Nephron (organoid): Measurements from ENCODE around the gene MYO7B.

Experiments
- H3K27ac Mint-ChIP-seq, 3 experiments: 2 replicates each; pipeline ENCODE4 v1.8.0; 2020; ENCODE audit warnings: mixed read lengths in 3 of 3, mild to moderate bottlenecking in 2 of 3, moderate library complexity in 1 of 3
- H3K27me3 Mint-ChIP-seq: 2 replicates; pipeline ENCODE4 v1.8.0; 2021; ENCODE audit warnings: low read depth, mild to moderate bottlenecking, moderate library complexity, mixed read lengths
- H3K36me3 Mint-ChIP-seq: 2 replicates; pipeline ENCODE4 v1.8.0; 2020; ENCODE audit warnings: low read depth, mixed read lengths
- H3K4me1 Mint-ChIP-seq: 2 replicates; pipeline ENCODE4 v1.8.0; 2020; ENCODE audit warnings: mixed read lengths
- H3K4me3 Mint-ChIP-seq, 3 experiments: 2 replicates each; pipeline ENCODE4 v1.8.0; 2020; ENCODE audit warnings: mild to moderate bottlenecking in 3 of 3, mixed read lengths in 3 of 3, moderate library complexity in 2 of 3
- H3K9me3 Mint-ChIP-seq: 2 replicates; pipeline ENCODE4 v1.8.0; 2020; ENCODE audit warnings: mixed read lengths
- TF ChIP-seq, protein P1 (sequence below), 3 experiments: fragments of 200-600 bp; sonication (generic); IDR thresholded peaks; one replicate each; pipeline ENCODE4 v1.5.0; 2021; ENCODE audit warnings: antibody characterized with exemption in 3 of 3; ENCODE audit not compliant: unreplicated experiment in 3 of 3

Gene MYO7B

GRCh38 chr2:127658146-127658545 is 122.7 kb downstream of the MYO7B start:
- Mint-ChIP-seq H3K4me1 (peaks cover 8% of the 10 kb centered on the region), H3K9me3 (no peaks in the 10 kb centered on the region), H3K27me3 (peaks cover 33% of the 10 kb centered on the region), H3K36me3 (no peaks in the 10 kb centered on the region), H3K4me3 (no peak overlapping the region), H3K27ac (no peak overlapping the region)
- TF ChIP-seq, protein P1, sequence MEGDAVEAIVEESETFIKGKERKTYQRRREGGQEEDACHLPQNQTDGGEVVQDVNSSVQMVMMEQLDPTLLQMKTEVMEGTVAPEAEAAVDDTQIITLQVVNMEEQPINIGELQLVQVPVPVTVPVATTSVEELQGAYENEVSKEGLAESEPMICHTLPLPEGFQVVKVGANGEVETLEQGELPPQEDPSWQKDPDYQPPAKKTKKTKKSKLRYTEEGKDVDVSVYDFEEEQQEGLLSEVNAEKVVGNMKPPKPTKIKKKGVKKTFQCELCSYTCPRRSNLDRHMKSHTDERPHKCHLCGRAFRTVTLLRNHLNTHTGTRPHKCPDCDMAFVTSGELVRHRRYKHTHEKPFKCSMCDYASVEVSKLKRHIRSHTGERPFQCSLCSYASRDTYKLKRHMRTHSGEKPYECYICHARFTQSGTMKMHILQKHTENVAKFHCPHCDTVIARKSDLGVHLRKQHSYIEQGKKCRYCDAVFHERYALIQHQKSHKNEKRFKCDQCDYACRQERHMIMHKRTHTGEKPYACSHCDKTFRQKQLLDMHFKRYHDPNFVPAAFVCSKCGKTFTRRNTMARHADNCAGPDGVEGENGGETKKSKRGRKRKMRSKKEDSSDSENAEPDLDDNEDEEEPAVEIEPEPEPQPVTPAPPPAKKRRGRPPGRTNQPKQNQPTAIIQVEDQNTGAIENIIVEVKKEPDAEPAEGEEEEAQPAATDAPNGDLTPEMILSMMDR (IDR thresholded peaks at IDR 0.05; ENCODE audit: unreplicated experiment in 3 of 3) = no peak

- TF ChIP-seq, protein P1 (IDR thresholded peaks at IDR 0.05; ENCODE audit: unreplicated experiment in 3 of 3) = no peak
- Mint-ChIP-seq H3K36me3 (no peaks in the 10 kb centered on the region), H3K4me3 (no peak overlapping the region), H3K4me1 (peaks cover 8% of the 10 kb centered on the region), H3K27me3 (peaks cover 40% of the 10 kb centered on the region), H3K27ac (no peak overlapping the region), H3K9me3 (no peaks in the 10 kb centered on the region)
These were observed 123.3 kb downstream of the MYO7B start for GRCh38 chr2:127658641-127659407.

DNA sequence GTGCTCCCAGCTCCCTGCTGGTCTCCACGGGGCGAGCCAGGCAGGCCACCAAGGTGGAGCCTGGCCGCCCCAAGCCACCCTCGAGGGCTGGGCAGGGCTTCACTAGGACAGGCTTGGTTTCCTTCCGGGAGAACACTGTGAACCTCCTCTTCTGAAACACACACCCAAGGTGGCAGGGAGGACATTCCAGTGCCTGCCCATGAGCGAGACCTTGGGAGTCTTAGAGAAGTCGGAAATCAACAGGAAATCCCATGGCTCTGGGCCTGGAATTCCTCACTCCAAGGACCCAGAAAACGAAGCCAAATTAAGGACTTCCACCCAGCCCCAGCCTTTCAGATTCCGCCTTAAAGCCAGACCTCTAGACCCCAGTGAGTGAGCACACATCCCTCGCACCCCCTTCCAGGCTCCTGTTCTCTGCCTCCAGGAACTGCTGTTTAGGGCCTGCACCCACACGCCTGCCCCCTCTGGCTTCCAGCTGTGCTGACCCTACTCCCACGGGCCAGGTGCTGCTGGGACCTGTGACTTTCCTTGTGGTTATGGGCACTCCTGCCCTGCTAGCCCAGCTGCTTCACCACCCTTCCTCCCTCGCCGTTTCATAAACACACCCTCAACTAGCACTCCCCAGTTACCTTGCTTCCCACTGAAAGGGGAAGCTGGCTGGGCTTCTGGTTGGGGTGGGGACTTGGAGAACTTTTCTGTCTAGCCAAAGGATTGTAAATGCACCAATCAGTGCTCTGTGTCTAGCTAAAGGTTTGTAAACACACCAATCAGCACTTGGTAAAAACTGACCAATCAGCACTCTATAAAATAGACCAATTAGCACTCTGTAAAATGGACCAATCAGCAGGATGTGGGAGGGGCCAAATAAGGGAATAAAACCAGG is 124.2 kb downstream of the MYO7B start:
- no peaks in the 10 kb centered on the region for H3K9me3 Mint-ChIP-seq
- peaks cover 44% of the 10 kb centered on the region for H3K27me3 Mint-ChIP-seq
- TF ChIP-seq, protein P1 (IDR thresholded peaks at IDR 0.05; ENCODE audit: unreplicated experiment in 3 of 3) = no peak
- peaks cover 8% of the 10 kb centered on the region for H3K4me1 Mint-ChIP-seq
- H3K36me3 Mint-ChIP-seq = no peaks in the 10 kb centered on the region
- no peak overlapping the region for H3K27ac Mint-ChIP-seq
- H3K4me3 Mint-ChIP-seq = no peak overlapping the region

DNA sequence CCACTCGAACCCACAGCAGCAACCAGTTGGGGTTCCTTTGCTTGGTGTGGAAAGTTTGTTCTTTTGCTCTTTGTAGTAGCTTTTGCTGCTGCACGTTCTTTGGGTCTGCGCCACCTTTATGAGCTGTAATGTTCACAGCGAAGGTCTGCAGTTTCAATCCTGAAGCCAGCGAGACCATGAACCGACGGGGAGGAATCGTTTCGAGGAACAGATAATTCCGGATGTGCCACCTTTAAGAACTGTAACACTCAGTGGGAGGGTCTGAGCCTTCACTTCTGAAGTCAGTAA is 124.8 kb downstream of the MYO7B start:
- peaks cover 50% of the 10 kb centered on the region for H3K27me3 Mint-ChIP-seq
- TF ChIP-seq, protein P1 (IDR thresholded peaks at IDR 0.05; ENCODE audit: unreplicated experiment in 3 of 3) = no peak
- H3K27ac Mint-ChIP-seq = no peak overlapping the region
- no peaks in the 10 kb centered on the region for H3K36me3 Mint-ChIP-seq
- no peak overlapping the region for H3K4me3 Mint-ChIP-seq
- H3K4me1 Mint-ChIP-seq = peaks cover 4% of the 10 kb centered on the region
- no peaks in the 10 kb centered on the region for H3K9me3 Mint-ChIP-seq

DNA sequence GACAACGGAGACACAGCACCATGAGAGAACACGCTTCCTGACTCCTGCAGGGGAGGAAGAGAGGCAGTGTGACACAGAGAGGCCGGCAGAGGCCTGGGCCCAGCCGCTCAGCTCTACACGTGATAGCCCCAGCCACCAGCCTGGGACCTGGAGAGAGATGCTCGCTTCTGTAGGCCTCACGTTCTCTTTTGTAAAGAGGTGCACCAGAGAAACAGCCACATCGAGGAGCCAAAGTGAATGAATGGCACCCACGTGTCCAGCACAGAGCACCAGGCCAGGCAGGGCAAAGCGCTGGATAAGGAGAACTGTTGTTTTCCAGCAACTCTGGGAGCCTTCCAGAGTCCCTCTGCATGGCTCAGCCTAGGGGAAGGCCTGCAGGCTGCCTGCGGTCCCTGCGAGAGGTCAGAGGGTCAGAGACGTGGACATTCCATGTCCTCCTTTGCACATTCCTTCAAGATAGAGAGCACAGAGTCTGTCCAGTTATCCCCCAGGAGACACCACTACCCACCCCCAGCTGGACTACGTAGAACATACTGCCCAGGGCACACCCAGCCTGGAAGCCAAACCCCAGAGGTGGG is 125.7 kb downstream of the MYO7B start:
- no peak overlapping the region for H3K4me3 Mint-ChIP-seq

More for the DNA sequence above, 125.7 kb downstream of the MYO7B start:
- Mint-ChIP-seq H3K9me3 (no peaks in the 10 kb centered on the region), H3K27me3 (peaks cover 59% of the 10 kb centered on the region), H3K4me1 (peaks cover 3% of the 10 kb centered on the region), H3K36me3 (no peaks in the 10 kb centered on the region), H3K27ac (no peak overlapping the region)
- TF ChIP-seq, protein P1 (IDR thresholded peaks at IDR 0.05; ENCODE audit: unreplicated experiment in 3 of 3) = no peak
